DMS79 (cell line): ENCODE data around the gene MAN1B1.

Experiments used
- DNase-seq: peaks from one replicate; lab custom pipeline; 2025; lab: John Stamatoyannopoulos, UW

MAN1B1 gene

GRCh38 chr9:137146527-137146918 lies 59.7 kb downstream of the MAN1B1 start:
- no peak for DNase-seq

- no peak for DNase-seq
Observed at GRCh38 chr9:137147091-137147792, 60.5 kb downstream of the MAN1B1 start.

GRCh38 chr9:137147793-137148160 lies 61.0 kb downstream of the MAN1B1 start:
- no peak for DNase-seq

- no peak for DNase-seq
Observed at GRCh38 chr9:137148242-137148641, 61.5 kb downstream of the MAN1B1 start.

DNA sequence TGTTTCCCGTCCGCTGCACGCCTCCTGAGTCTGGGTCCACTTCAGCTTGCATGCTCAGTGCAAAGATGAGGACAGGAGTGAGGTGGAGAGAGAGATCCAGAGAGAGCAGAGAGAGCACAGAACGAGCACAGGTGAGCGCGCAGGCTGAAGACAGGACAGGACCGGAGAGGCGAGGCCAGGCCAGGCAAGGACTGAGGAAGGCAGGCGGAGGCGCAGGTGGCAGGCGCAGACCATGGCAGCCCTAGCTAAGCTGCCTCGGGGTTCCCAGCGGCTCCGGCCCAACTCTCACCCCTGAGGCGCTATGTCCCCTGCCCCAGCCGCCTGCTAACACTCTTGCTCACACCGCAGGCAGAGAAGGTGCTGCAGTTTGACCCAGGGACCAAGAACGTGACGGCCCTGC lies 61.9 kb downstream of the MAN1B1 start:
- peak; percentile 95 for DNase-seq

DNA sequence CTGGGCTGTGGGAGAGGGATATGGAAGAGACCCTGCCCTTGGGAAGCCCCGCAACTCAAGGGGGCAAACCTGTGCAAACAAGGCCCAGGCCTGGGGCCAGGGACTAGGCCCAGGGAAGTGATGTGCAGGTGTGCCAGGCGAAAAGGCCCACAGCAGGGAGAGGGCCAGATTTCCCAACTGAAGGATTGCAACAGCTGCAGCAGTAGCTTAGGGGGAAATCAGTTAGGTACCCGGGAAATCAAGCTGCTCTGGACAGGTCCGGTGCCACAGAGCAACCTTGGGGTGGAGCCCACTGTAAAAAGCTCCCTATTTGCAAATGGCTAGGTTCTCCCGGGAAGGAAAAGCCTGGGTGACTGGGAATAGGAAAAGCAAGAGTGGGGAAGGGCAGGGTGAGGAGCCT lies 62.6 kb downstream of the MAN1B1 start:
- no peak for DNase-seq

DNA sequence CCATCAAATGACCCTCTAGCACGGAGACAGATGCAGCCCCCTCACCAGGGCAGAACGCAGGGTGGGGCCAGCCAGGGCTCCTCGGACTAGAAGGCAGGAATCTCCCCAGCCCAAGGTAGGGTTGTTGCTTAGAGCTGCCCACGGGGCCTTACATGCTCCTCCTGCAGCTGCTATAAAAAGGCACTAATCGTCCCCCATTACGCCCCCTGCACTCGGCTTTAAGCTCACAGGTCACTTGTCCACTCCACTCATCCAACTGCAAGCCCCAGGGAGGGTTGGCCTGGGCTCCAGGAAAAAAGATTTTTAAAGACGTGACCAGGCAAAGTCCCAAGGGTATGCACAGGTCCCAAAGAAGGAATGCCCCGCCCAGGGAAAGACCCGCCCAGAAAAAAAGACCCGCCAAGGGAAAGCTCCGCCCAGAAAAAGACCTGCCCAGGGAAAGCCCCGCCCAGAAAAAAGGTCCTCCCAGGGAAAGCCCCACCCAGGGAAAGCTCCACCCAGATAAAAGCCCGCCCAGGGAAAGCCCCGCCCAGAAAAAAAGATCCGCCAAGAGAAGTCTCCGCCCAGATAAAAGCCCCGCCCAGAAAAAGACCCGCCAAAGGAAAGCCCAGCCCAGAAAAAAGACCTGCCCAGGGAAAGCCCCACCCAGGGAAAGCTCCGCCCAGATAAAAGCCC lies 63.3 kb downstream of the MAN1B1 start:
- DNase-seq: no peak

GRCh38 chr9:137150617-137151457 lies 64.1 kb downstream of the MAN1B1 start:
- no peak for DNase-seq

DNA sequence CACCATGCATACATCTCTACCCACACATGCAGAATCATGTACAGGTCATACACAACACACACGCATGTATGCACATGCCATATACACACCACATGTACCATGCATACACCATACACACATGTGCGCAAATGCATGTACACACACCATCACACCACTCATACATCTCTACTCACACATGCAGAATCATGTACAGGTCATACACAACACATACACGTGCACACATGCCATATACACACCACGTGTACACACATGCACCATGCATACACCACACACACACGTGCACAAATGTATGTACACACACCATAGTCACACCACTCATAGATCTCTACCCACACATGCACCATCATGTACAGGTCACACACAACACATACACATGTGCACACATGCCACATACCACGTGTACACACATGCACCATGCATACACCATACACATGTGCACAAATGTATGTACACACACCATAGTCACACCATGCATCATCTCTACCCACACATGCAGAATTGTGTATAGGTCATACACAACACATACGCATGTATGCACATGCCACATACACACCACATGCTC lies 66.1 kb downstream of the MAN1B1 start:
- DNase-seq: no peak

DNA sequence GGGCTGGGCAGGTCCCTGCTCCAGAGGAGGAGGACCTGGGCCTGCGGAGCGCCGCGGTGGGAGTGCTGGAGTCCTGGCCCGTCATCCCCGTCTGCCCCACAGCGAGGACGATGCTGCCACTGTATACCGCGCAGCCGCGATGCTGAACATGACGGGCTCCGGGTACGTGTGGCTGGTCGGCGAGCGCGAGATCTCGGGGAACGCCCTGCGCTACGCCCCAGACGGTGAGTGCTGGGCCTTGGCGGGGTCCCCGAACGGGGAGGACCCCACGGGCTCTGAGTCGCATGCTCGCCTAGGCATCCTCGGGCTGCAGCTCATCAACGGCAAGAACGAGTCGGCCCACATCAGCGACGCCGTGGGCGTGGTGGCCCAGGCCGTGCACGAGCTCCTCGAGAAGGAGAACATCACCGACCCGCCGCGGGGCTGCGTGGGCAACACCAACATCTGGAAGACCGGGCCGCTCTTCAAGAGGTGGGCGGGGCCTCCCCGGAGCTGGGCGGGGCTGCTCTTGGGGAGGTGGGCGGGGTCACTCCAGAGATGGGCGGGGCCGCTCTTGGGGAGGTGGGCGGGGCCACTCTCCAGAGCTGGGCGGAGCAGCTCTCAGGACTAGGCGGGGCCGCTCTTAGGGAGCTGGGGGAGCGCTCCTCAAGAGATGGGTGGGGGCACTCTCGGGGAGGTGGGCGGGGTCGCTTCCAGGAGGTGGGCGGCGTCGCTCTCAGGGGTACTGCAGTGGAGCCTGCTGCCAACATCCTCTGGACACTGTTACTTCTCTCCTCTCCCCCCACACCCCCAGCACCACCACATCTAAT lies 70.0 kb downstream of the MAN1B1 start:
- DNase-seq: no peak

DNA sequence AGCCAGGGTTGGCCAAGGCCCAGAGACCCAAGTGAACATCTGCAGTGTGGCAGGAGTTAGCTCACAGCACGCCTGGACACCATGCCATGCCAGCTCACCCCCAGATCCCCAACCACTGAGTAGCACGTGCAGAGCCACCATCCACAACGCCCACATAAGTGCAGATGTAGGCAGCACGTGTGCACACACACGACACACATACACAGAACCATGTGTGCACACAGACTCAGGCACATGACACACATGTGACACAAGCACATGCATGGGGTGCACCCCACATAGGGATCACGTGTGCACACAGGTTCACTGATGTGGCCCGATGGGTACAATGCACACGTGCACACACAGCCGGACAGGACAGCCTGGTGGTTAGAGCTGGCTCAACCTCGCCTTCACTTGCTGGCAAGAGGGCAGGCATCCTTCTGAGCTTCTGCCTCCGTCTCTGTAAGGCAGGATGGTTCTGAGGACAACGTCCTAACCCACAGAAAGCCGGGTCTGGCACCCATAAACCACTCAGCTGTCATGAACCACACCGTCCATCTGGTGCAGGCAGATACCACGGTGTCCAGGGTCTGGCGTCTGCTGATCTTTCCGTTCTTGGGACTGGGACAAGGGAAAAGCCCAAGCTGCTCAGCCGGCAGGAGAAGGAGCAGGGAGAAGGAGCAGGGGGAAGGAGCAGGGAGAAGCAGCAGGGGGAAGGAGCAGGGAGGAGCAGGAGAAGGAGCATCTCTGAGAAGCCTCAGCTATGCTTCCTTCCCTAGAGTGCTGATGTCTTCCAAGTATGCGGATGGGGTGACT lies 71.0 kb downstream of the MAN1B1 start:
- no peak for DNase-seq

DNA sequence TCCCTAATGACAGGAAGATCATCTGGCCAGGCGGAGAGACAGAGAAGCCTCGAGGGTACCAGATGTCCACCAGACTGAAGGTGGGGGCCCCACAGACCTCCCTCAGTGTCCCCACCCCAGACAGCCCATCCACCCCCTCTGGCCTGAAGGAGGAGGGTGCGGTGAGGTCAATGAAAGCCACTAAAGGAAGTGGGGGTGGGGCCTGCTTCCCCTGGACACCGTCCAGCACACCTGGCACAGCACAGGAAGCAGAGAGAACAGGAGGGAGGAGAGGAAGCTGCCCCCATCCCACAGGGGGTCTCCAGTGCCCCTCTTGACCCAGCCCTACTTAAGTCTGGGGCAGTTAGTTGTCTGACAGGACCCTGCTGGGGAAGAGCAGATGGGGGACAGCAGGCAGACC lies 71.8 kb downstream of the MAN1B1 start:
- no peak for DNase-seq
